HG02610 (cell line): ENCODE data around the gene ENSA.
"Not testable (repeated sequence)": the region's sequence is repeated elsewhere in the genome, so short reads cannot be mapped to it uniquely, and the experiment has no call there.

ENCODE experiments used
- ATAC-seq: cut with Tn5 transposase; IDR thresholded peaks from one replicate; pipeline ENCODE4 v1.9.1; 2021; ENCODE audit warnings: mild to moderate bottlenecking, moderate library complexity; ENCODE audit not compliant: unreplicated experiment

ENSA gene

GRCh38 chr1:150622303-150622975 is 7.0 kb downstream of the ENSA start:
- no peak for ATAC-seq

- no peak for ATAC-seq
Observed at GRCh38 chr1:150621497-150622302, 7.7 kb downstream of the ENSA start.

GRCh38 chr1:150620919-150621318 is 8.5 kb downstream of the ENSA start:
- ATAC-seq = no peak

GRCh38 chr1:150619576-150620509 is 9.6 kb downstream of the ENSA start:
- no peak for ATAC-seq

- ATAC-seq = no peak
Observed at GRCh38 chr1:150615346-150616201, 13.8 kb downstream of the ENSA start.

GRCh38 chr1:150613061-150613920 is 16.1 kb downstream of the ENSA start:
- peak; percentile 46 for ATAC-seq

GRCh38 chr1:150612014-150612345 is 17.4 kb downstream of the ENSA start:
- no peak for ATAC-seq

GRCh38 chr1:150610576-150610975 is 18.8 kb downstream of the ENSA start:
- ATAC-seq = no peak

- ATAC-seq = no peak
Observed at GRCh38 chr1:150609732-150610131, 19.7 kb downstream of the ENSA start.

GRCh38 chr1:150606463-150607142 is 22.8 kb downstream of the ENSA start:
- no peak for ATAC-seq

- ATAC-seq = not testable (repeated sequence)
Observed at GRCh38 chr1:150605451-150605731, 24.0 kb downstream of the ENSA start.

GRCh38 chr1:150604226-150604588 is 25.2 kb downstream of the ENSA start:
- no peak for ATAC-seq

GRCh38 chr1:150603711-150604110 is 25.7 kb downstream of the ENSA start:
- no peak for ATAC-seq

GRCh38 chr1:150602372-150602771 is 27.0 kb downstream of the ENSA start:
- ATAC-seq = not testable (repeated sequence)

GRCh38 chr1:150601540-150601939 is 27.9 kb downstream of the ENSA start:
- ATAC-seq = no peak

- ATAC-seq = not testable (repeated sequence)
Observed at GRCh38 chr1:150598346-150598745, 31.1 kb downstream of the ENSA start.

- no peak for ATAC-seq
Observed at GRCh38 chr1:150596976-150597375, 32.4 kb downstream of the ENSA start.

GRCh38 chr1:150596095-150596892 is 33.1 kb downstream of the ENSA start:
- no peak for ATAC-seq
